MCF 10A (cell line): ENCODE results near the gene MYH6. TPM values are rescaled to one million over a fixed set of nuclear protein-coding genes. Genes with fewer than 3 reads are reported as not detected.

ENCODE experiments used
- BruUV-seq: library from RNA; stranded (reverse); fragments of 400-500 nt; replicated peaks from 2 replicates; lab custom pipeline; 2021; lab: Mats Ljungman, UMichigan
- CTCF ChIA-PET: fragments of 300-600 bp; sonication (Branson Sonifier 250); formaldehyde crosslinking; extraction: SDS; loops from one replicate; lab custom pipeline; 2021; ENCODE audit warnings: antibody characterized with exemption, inconsistent platforms; lab: Yijun Ruan, JAX
- POLR2A ChIA-PET: fragments of 300-600, 350-650 bp; sonication (Branson Sonifier 250); formaldehyde crosslinking; extraction: SDS; loops from one replicate; lab custom pipeline; 2020; ENCODE audit warnings: antibody characterized with exemption, inconsistent platforms; lab: Yijun Ruan, JAX
- DNase-seq: peaks from one replicate; pipeline ENCODE4 v3.0.0-alpha.2; 2018; ENCODE audit not compliant: unreplicated experiment
- H3K27ac Mint-ChIP-seq: one replicate; pipeline ENCODE4 v1.8.0; 2022; ENCODE audit warnings: mild to moderate bottlenecking, low read depth, mixed read lengths; ENCODE audit not compliant: unreplicated experiment
- H3K27me3 Mint-ChIP-seq: one replicate; pipeline ENCODE4 v1.8.0; 2022; ENCODE audit warnings: mixed read lengths; ENCODE audit not compliant: insufficient read depth, unreplicated experiment
- H3K36me3 Mint-ChIP-seq: one replicate; pipeline ENCODE4 v1.8.0; 2022; ENCODE audit warnings: mild to moderate bottlenecking, moderate library complexity, mixed read lengths; ENCODE audit not compliant: insufficient read depth, unreplicated experiment
- H3K4me1 Mint-ChIP-seq: one replicate; pipeline ENCODE4 v1.8.0; 2022; ENCODE audit warnings: mixed read lengths; ENCODE audit not compliant: insufficient read depth, unreplicated experiment
- H3K4me3 Mint-ChIP-seq: one replicate; pipeline ENCODE4 v1.8.0; 2022; ENCODE audit warnings: mild to moderate bottlenecking, moderate library complexity, mixed read lengths; ENCODE audit not compliant: unreplicated experiment
- H3K9me3 Mint-ChIP-seq: one replicate; pipeline ENCODE4 v1.8.0; 2022; ENCODE audit warnings: mixed read lengths; ENCODE audit not compliant: unreplicated experiment
- intact Hi-C: fragments of 100-400 bp; cut with micrococcal nuclease; formaldehyde crosslinking; loops from 2 replicates; pipeline ENCODE4 v1.14.1; 2022
- total RNA-seq: library from RNA; stranded (reverse); gene quantifications from 2 replicates; pipeline ENCODE4 v1.2.3, GENCODE V29; 2022
- TF ChIP-seq, protein P1 (sequence below): fragments of 200-600 bp; IDR thresholded peaks from one replicate; pipeline ENCODE4 v1.8.0; 2022; ENCODE audit warnings: antibody characterized with exemption, mild to moderate bottlenecking; ENCODE audit not compliant: unreplicated experiment

MYH6 gene
- total RNA-seq, 1 experiment from 2014 or later, result not detected

DNA sequence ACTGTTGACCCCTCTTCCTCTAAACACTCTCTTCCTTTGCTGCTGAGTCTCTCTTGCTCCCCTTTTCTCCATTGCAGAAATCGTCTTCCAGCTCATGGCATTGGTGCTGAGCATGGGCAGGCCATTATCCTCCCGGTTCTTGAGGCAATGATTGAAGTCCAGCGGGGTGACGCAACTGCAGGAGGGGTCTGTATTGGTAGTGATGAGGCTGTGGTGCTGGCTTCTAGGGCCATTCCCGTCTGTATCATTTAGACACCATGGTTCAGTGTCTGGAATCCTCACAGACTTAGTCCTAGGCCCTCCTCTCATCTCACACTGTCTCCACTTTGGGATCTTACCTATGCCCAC lies 54.7 kb downstream of the MYH6 start:
- H3K4me1 Mint-ChIP-seq, result no peaks in the 10 kb centered on the region
- peaks cover 71% of the 10 kb centered on the region for H3K27me3 Mint-ChIP-seq
- TF ChIP-seq, protein P1, sequence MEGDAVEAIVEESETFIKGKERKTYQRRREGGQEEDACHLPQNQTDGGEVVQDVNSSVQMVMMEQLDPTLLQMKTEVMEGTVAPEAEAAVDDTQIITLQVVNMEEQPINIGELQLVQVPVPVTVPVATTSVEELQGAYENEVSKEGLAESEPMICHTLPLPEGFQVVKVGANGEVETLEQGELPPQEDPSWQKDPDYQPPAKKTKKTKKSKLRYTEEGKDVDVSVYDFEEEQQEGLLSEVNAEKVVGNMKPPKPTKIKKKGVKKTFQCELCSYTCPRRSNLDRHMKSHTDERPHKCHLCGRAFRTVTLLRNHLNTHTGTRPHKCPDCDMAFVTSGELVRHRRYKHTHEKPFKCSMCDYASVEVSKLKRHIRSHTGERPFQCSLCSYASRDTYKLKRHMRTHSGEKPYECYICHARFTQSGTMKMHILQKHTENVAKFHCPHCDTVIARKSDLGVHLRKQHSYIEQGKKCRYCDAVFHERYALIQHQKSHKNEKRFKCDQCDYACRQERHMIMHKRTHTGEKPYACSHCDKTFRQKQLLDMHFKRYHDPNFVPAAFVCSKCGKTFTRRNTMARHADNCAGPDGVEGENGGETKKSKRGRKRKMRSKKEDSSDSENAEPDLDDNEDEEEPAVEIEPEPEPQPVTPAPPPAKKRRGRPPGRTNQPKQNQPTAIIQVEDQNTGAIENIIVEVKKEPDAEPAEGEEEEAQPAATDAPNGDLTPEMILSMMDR, result no peak
- H3K4me3 Mint-ChIP-seq, result no peak overlapping the region
- DNase-seq, result no peak
- no TSS peak for BruUV-seq
- no peak overlapping the region for H3K27ac Mint-ChIP-seq
- peaks cover 7% of the 10 kb centered on the region for H3K9me3 Mint-ChIP-seq
- H3K36me3 Mint-ChIP-seq, result no peaks in the 10 kb centered on the region
- ChIA-PET CTCF (interaction anchor here (0.7 to 1.0 kb wide), 3 partner anchors 27 to 277 kb away, joined by 3 to 5 read pairs (median 3); no protein-coding TSS in a partner anchor), POLR2A (no interaction called here)
- intact Hi-C loops, result no loop called here

DNA sequence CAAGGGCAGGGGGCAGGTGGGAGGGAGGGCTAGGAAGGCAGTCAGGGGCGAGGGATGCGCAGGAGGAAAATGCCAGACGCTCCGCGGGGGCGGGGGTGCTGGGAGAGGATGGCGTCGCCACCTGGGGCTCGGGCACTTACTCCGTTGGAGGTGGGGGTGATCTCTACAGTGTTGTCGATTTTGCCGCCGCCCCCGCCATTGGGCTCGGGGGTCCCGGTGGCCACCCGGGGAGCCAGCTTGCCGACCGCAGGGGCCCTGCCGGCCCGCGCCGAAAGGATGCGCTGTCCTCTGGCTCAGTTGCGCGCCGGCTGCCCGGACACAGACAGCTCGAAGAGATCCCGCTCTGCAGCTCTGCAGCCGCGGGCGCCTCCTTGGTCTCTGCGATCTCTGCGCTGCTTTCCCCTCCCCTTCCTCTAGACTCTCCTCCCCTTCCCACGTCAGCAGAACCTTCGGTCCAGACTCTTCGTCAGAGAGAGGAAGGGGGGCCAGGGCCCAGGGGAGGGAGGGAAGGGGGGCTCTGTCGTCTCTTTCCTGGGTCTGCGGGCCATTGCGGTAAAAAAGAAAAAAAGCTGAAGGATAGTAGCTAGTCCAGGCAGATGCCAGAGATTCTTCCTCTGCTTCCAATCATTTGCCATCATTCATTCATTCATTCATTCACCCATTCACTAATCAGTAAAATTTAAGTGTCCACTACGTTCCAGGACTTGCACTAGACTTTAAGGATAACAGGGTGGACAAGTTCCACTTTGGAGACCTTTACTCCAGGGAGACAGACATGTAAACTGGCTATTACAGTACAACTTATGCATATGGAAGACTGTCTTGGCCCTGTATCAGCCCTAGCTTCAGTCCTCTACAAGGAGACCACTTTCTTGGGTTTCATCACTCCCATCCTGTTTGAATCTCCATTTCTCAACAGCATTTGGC lies 55.3 kb downstream of the MYH6 start, which contains the start of gene SLC22A17:
Gene SLC22A17 (minus strand): TSS at position 382 of the 927 bp plus-strand sequence.
- Mint-ChIP-seq H3K27ac (no peak within 1 kb of the TSS), H3K4me3 (no peak within 1 kb of the TSS), H3K27me3 (peaks cover 71% of the 10 kb centered on the region), H3K36me3 (no peaks in the 10 kb centered on the region), H3K9me3 (peaks cover 7% of the 10 kb centered on the region), H3K4me1 (no peaks in the 10 kb centered on the region)
- ChIA-PET POLR2A (no interaction called here), CTCF (interaction anchor here (1.0 kb wide), 1 partner anchor 27 kb away, joined by 3 read pairs; no protein-coding TSS in a partner anchor)
- BruUV-seq, result no TSS peak
- TF ChIP-seq, protein P1, result no peak
- intact Hi-C loops, result no loop called here
- no peak for DNase-seq

DNA sequence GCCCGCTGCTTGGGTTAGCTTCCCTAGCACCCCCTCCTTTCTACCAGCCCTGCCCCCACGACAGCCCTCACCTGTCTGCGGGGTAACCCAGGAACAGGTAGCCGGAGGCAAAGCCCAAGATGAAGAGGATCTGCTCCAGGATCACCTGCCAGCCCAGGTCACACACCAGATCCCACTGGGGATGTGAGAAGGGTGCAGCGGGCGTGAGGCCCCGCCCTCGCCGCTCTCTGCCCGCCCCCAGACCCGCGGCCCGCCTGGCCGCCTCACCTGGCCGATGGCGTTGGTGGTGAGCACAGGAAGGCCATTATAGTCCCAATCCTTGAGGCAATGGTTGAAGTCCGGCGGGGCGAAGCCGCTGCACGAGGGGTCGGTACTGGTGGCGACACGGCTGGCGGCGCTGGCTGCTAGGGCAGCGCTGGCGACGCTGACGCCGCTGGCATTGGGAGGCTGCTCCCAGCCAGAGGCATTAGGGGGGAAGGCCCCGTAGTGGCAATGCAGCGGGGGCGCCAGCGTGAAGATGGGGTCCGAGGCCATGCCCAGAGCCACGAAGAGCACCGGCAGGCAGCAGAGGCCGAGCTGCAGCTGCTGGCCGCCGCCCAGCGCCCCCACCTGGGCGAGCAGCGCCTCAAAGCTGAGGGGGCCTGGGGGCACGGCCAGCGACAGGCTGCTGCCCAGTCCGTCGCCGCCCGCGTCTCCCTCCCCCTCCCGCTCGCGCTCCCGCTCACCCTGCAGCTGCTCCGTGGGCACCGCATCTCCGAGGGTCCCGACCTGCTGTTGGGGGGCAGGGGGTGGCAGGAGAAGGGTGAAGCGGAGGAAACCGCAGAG lies 56.2 kb downstream of the MYH6 start:
- no peak for DNase-seq
- intact Hi-C loops, result no loop called here
- Mint-ChIP-seq H3K27ac (no peak overlapping the region), H3K36me3 (no peaks in the 10 kb centered on the region), H3K4me3 (no peak overlapping the region), H3K27me3 (peaks cover 71% of the 10 kb centered on the region), H3K9me3 (peaks cover 7% of the 10 kb centered on the region), H3K4me1 (no peaks in the 10 kb centered on the region)
- BruUV-seq, result no TSS peak
- TF ChIP-seq, protein P1, result no peak
- POLR2A ChIA-PET, result no interaction called here
- CTCF ChIA-PET, result interaction anchor here (0.7 kb wide), 1 partner anchor 28 kb away, joined by 3 read pairs; no protein-coding TSS in a partner anchor
